HepG2 (cell line): ENCODE data around the gene SLCO4A1. TPM values are rescaled to one million over a fixed set of nuclear protein-coding genes. Genes with fewer than 3 reads are reported as not detected.

ENCODE experiments used
- ADNP ChIP-seq: sonication (generic); formaldehyde crosslinking; IDR thresholded peaks from 2 replicates; pipeline ENCODE4 v1.4.0; 2020; ENCODE audit warnings: missing genetic modification reagents
- FIP1L1 ChIP-seq: fragments of 200-400 bp; formaldehyde crosslinking; IDR thresholded peaks from 2 replicates; pipeline ENCODE4 v1.6.1; 2018; ENCODE audit warnings: low read depth, mild to moderate bottlenecking, low read length, moderate library complexity, borderline replicate concordance; ENCODE audit not compliant: insufficient read depth
- MTA3 ChIP-seq: sonication (generic); formaldehyde crosslinking; IDR thresholded peaks from 2 replicates; pipeline ENCODE4 v1.4.0; 2020; ENCODE audit warnings: missing genetic modification reagents
- MYC ChIP-seq: sonication (generic); formaldehyde crosslinking; IDR thresholded peaks from 2 replicates; pipeline ENCODE4 v1.9.0; 2021; ENCODE audit warnings: missing genetic modification reagents, borderline replicate concordance
- PRPF4 ChIP-seq: fragments of 200-400 bp; formaldehyde crosslinking; IDR thresholded peaks from 2 replicates; pipeline ENCODE4 v1.6.1; 2016; ENCODE audit warnings: low read length, low read depth; ENCODE audit not compliant: poor library complexity, severe bottlenecking
- SIN3A ChIP-seq: IDR thresholded peaks from 2 replicates; pipeline ENCODE4 v1.6.1; 2011; ENCODE audit warnings: low read depth, mild to moderate bottlenecking, control low read depth, low read length, borderline replicate concordance
- SNAI1 ChIP-seq: sonication (generic); formaldehyde crosslinking; IDR thresholded peaks from 2 replicates; pipeline ENCODE4 v1.5.0; 2020; ENCODE audit warnings: mild to moderate bottlenecking, missing genetic modification reagents, borderline replicate concordance
- TEAD3 ChIP-seq: optimal IDR thresholded peaks from 2 replicates; pipeline ENCODE3; 2016; ENCODE audit warnings: borderline replicate concordance
- ZNF441 ChIP-seq: sonication (generic); formaldehyde crosslinking; IDR thresholded peaks from 2 replicates; pipeline ENCODE4 v1.7.0; 2021; ENCODE audit warnings: missing genetic modification reagents, borderline replicate concordance
- ZNF614 ChIP-seq: IDR thresholded peaks from 2 replicates; pipeline ENCODE4 v1.6.1; 2018; ENCODE audit warnings: missing biosample characterization, missing genetic modification reagents, inconsistent platforms, borderline replicate concordance
- ZNF773 ChIP-seq: sonication (generic); formaldehyde crosslinking; IDR thresholded peaks from 2 replicates; pipeline ENCODE4 v1.4.0; 2020; ENCODE audit warnings: missing genetic modification reagents, borderline replicate concordance
- ZSCAN9 ChIP-seq: IDR thresholded peaks from 2 replicates; pipeline ENCODE4 v1.6.1; 2016; ENCODE audit warnings: borderline replicate concordance
- polyA plus RNA-seq, 8 experiments: library from polyadenylated mRNA; depleted of rRNA in 3 of 8; stranded (reverse) in 7 of 8; unstranded in 1 of 8; fragments of >200 nt; fragmentation: Illumina TruSeq in 4 of 8; extraction: Trizol in 4 of 8; gene quantifications; 2 replicates each; pipeline versions ENCODE4 v1.2.1 to v1.2.3, GENCODE V29; 2011 to 2016; ENCODE audit warnings: low read depth in 4 of 8, missing spikeins in 1 of 8, mixed read lengths in 1 of 8; ENCODE audit not compliant: insufficient read depth in 1 of 8
- total RNA-seq, 5 experiments: library from RNA; depleted of rRNA; stranded (reverse); fragments of >200 nt; fragmentation: Illumina TruSeq; extraction: Trizol; gene quantifications; 2 replicates each; pipeline ENCODE4 v1.2.3, GENCODE V29; 2016; ENCODE audit warnings: low read depth in 1 of 5
- TF ChIP-seq, protein P1 (sequence below): sonication (generic); formaldehyde crosslinking; IDR thresholded peaks from 2 replicates; pipeline ENCODE4 v1.4.0; 2020; ENCODE audit warnings: missing genetic modification reagents
- TF ChIP-seq, protein P2 (sequence below): sonication (generic); formaldehyde crosslinking; IDR thresholded peaks from 2 replicates; pipeline ENCODE4 v1.8.0; 2022; ENCODE audit warnings: missing genetic modification reagents, mild to moderate bottlenecking, borderline replicate concordance
- TF ChIP-seq, protein P3 (sequence below): sonication (generic); formaldehyde crosslinking; IDR thresholded peaks from 2 replicates; pipeline ENCODE4 v1.4.0; 2020; ENCODE audit warnings: missing genetic modification reagents, borderline replicate concordance
- TF ChIP-seq, protein P4 (sequence below): sonication (generic); formaldehyde crosslinking; IDR thresholded peaks from 2 replicates; pipeline ENCODE4 v1.4.0; 2020; ENCODE audit warnings: mild to moderate bottlenecking, missing genetic modification reagents
- TF ChIP-seq, protein P5 (sequence below): sonication (generic); formaldehyde crosslinking; IDR thresholded peaks from 2 replicates; pipeline ENCODE4 v1.4.0; 2020; ENCODE audit warnings: missing genetic modification reagents

Gene SLCO4A1
- total and polyA plus RNA-seq, 2 of the 13 experiments (the other 11 are each of a cell fraction or from before 2014, with no cell fraction given): 55.5 to 112 TPM

DNA sequence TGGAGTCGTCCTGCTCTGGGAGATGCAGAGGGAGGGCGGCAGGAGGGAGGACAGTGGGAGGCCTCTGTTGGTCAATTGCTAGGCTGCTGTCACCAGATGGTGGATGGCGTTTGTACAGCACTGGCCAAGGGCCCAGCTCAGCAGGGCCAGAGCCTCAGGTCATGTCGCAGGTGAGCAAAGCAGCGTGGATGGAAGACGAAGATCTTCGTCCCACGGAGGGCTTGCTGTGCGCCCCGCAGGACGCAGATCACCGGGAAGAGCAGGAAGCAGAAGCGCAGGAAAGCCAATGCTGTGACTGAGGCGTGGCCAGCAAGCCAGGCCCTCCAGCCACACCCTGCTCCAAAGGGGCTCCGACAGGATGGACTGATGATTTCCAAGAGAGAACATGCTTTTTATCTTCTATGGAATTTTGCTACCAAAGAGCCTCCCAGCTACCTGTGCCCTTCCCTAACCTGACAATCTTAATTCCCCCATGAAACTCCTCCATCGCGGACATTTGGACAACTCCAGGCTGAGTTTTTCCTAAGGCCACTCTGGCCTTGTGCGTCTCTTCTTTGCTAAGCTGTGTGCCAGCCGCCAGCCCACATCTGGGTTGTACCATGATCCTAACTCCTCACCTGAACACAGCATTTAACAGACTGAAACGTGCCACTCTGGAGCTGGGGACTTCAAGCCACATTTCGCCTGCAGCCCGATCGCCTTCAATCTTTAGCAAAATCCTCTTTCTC lies 3.5 kb upstream of the SLCO4A1 start (continued):
- TF ChIP-seq, protein P1, sequence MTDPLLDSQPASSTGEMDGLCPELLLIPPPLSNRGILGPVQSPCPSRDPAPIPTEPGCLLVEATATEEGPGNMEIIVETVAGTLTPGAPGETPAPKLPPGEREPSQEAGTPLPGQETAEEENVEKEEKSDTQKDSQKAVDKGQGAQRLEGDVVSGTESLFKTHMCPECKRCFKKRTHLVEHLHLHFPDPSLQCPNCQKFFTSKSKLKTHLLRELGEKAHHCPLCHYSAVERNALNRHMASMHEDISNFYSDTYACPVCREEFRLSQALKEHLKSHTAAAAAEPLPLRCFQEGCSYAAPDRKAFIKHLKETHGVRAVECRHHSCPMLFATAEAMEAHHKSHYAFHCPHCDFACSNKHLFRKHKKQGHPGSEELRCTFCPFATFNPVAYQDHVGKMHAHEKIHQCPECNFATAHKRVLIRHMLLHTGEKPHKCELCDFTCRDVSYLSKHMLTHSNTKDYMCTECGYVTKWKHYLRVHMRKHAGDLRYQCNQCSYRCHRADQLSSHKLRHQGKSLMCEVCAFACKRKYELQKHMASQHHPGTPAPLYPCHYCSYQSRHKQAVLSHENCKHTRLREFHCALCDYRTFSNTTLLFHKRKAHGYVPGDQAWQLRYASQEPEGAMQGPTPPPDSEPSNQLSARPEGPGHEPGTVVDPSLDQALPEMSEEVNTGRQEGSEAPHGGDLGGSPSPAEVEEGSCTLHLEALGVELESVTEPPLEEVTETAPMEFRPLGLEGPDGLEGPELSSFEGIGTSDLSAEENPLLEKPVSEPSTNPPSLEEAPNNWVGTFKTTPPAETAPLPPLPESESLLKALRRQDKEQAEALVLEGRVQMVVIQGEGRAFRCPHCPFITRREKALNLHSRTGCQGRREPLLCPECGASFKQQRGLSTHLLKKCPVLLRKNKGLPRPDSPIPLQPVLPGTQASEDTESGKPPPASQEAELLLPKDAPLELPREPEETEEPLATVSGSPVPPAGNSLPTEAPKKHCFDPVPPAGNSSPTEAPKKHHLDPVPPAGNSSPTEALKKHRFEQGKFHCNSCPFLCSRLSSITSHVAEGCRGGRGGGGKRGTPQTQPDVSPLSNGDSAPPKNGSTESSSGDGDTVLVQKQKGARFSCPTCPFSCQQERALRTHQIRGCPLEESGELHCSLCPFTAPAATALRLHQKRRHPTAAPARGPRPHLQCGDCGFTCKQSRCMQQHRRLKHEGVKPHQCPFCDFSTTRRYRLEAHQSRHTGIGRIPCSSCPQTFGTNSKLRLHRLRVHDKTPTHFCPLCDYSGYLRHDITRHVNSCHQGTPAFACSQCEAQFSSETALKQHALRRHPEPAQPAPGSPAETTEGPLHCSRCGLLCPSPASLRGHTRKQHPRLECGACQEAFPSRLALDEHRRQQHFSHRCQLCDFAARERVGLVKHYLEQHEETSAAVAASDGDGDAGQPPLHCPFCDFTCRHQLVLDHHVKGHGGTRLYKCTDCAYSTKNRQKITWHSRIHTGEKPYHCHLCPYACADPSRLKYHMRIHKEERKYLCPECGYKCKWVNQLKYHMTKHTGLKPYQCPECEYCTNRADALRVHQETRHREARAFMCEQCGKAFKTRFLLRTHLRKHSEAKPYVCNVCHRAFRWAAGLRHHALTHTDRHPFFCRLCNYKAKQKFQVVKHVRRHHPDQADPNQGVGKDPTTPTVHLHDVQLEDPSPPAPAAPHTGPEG: no peak
- TF ChIP-seq, protein P2, sequence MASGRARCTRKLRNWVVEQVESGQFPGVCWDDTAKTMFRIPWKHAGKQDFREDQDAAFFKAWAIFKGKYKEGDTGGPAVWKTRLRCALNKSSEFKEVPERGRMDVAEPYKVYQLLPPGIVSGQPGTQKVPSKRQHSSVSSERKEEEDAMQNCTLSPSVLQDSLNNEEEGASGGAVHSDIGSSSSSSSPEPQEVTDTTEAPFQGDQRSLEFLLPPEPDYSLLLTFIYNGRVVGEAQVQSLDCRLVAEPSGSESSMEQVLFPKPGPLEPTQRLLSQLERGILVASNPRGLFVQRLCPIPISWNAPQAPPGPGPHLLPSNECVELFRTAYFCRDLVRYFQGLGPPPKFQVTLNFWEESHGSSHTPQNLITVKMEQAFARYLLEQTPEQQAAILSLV (CRISPR knock-in tag): peak; percentile 78; the same call in 1 of the 2 replicates
- no peak for TF ChIP-seq ZNF441
- TF ChIP-seq, protein P3, sequence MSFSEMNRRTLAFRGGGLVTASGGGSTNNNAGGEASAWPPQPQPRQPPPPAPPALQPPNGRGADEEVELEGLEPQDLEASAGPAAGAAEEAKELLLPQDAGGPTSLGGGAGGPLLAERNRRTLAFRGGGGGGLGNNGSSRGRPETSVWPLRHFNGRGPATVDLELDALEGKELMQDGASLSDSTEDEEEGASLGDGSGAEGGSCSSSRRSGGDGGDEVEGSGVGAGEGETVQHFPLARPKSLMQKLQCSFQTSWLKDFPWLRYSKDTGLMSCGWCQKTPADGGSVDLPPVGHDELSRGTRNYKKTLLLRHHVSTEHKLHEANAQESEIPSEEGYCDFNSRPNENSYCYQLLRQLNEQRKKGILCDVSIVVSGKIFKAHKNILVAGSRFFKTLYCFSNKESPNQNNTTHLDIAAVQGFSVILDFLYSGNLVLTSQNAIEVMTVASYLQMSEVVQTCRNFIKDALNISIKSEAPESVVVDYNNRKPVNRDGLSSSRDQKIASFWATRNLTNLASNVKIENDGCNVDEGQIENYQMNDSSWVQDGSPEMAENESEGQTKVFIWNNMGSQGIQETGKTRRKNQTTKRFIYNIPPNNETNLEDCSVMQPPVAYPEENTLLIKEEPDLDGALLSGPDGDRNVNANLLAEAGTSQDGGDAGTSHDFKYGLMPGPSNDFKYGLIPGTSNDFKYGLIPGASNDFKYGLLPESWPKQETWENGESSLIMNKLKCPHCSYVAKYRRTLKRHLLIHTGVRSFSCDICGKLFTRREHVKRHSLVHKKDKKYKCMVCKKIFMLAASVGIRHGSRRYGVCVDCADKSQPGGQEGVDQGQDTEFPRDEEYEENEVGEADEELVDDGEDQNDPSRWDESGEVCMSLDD (CRISPR knock-in tag): no peak
- TF ChIP-seq, protein P4, sequence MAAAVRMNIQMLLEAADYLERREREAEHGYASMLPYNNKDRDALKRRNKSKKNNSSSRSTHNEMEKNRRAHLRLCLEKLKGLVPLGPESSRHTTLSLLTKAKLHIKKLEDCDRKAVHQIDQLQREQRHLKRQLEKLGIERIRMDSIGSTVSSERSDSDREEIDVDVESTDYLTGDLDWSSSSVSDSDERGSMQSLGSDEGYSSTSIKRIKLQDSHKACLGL (CRISPR knock-in tag): no peak
- TF ChIP-seq ZSCAN9 (CRISPR knock-in tag): no peak
- no peak for TF ChIP-seq ZNF614 (CRISPR knock-in tag)
- no peak for TF ChIP-seq FIP1L1
- peak; percentile 14 for TF ChIP-seq TEAD3 (CRISPR knock-in tag)
- no peak for TF ChIP-seq PRPF4
- no peak for TF ChIP-seq MYC (CRISPR knock-in tag)
- no peak for TF ChIP-seq ADNP (CRISPR knock-in tag)
- peak; percentile 9; the same call in 1 of the 2 replicates for TF ChIP-seq ZNF773
- no peak for TF ChIP-seq MTA3 (CRISPR knock-in tag)
- TF ChIP-seq SIN3A: no peak
- TF ChIP-seq SNAI1 (CRISPR knock-in tag): no peak
- TF ChIP-seq, protein P5, sequence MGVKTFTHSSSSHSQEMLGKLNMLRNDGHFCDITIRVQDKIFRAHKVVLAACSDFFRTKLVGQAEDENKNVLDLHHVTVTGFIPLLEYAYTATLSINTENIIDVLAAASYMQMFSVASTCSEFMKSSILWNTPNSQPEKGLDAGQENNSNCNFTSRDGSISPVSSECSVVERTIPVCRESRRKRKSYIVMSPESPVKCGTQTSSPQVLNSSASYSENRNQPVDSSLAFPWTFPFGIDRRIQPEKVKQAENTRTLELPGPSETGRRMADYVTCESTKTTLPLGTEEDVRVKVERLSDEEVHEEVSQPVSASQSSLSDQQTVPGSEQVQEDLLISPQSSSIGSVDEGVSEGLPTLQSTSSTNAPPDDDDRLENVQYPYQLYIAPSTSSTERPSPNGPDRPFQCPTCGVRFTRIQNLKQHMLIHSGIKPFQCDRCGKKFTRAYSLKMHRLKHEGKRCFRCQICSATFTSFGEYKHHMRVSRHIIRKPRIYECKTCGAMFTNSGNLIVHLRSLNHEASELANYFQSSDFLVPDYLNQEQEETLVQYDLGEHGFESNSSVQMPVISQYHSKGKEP (CRISPR knock-in tag): no peak
